Measurements from ENCODE around the gene SF3A2. TPM values are rescaled to one million over a fixed set of nuclear protein-coding genes. Genes with fewer than 3 reads are reported as not detected.

SF3A2 gene
- total RNA-seq, 5 donors from 2014 or later (not counting 1 experiment from before 2014, with no cell fraction given): 130 to 172 (median 161) TPM

DNA sequence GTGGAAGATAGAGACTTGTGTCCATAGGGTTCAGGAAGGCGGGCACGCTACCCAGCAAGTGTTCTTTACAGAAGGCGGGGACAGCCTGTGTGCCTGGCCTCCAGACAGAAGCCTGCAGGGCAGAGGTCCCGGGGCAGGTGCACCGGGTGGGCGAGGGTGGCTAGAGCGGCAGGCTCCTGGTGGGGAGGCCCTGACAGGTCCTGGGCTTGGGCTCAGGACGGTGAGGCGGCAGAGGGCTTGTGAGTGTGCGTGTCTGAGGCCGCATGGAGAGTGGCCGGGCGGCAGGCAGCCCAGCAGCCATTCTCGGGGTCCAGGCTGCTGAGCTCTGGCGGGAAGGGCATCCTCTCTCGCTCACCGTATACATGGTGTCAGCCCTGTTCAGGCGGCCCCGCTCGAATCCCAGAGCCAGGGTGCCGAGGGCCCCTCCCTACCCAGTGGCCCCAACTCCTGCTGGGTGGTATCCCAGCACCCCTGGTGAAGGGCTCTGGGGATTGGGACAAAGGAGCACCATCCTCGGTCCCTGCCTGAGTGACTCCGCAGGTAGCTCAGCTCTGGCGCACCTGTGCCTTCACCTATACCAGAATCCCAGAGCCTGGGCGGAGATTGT is 9.5 kb downstream of the SF3A2 start:
- peaks cover 16 to 25% (median 17%) of the 10 kb centered on the region in 3 donors for H3K4me1 Mint-ChIP-seq
- Histone ChIP-seq H3K4me1 (ENCODE audit: control insufficient read depth in 1 of 2, extremely low read depth in 1 of 2, insufficient read depth in 2 of 2, low read length in 2 of 2) (peaks cover 1 to 54% of the 10 kb centered on the region in 2 experiments), H3K4me3 (ENCODE audit: control insufficient read depth in 1 of 2, extremely low read depth in 1 of 2, low read length in 1 of 2) (no peak overlapping the region), H3K36me3 (ENCODE audit: control insufficient read depth in 2 of 2, extremely low read depth in 1 of 2, insufficient read depth in 1 of 2, low read length in 1 of 2) (peaks cover 17 to 61% of the 10 kb centered on the region in 2 donors), H3K27me3 (replicated peaks in 1 of 2; ENCODE audit: control insufficient read depth in 2 of 2, extremely low read depth in 1 of 2, insufficient read depth in 2 of 2, low read length in 1 of 2) (peaks cover 0 to 27% of the 10 kb centered on the region in 2 experiments), H3K9me3 (no peaks in the 10 kb centered on the region), H3K27ac (ENCODE audit: low read length) (no peak overlapping the region)
- ChIA-PET POLR2A (interaction anchor here in 1 of 2 donors (0.5 kb wide), 1 partner anchor 15 kb away, joined by 3 read pairs; no protein-coding TSS in a partner anchor), CTCF (no interaction called here)
- H3K9me3 Mint-ChIP-seq: no peaks in the 10 kb centered on the region
- no peak overlapping the region for H3K27ac Mint-ChIP-seq
- peaks cover 18% of the 10 kb centered on the region for H3K36me3 Mint-ChIP-seq
- no peak overlapping the region for H3K4me3 Mint-ChIP-seq
- ATAC-seq (replicated peaks in 1 of 4) (no peak), DNase-seq (no peak)
- H3K27me3 Mint-ChIP-seq: peaks cover 0 to 4% of the 10 kb centered on the region in 2 donors
- 97% methylated on average over 18 of the region's 25 CpGs for WGBS (ENCODE audit: insufficient coverage)

DNA sequence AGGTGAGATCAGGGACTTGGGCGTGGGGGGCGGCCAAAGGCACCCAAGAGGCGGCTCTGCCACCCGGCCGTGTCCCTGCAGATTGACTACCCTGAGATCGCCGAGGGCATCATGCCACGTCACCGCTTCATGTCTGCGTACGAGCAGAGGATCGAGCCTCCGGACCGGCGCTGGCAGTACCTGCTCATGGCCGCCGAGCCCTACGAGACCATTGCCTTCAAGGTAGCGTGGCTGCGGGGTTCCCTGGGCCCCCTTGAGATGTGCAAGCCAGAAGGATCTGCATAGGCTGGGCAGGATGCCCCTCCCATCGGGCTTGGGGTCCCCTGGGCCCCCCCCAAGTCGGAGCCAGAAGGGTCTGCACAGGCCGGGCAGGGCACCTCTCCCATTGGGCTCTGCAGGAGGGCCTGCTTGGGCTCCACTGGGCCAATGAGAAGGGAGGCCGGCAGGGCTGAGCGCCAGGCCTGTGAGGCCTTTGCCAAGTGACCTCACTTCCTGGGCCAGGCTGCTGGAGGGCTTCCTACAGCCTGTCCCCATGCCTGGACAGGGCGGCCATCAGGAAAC is 10.3 kb downstream of the SF3A2 start:
- no peak overlapping the region for H3K27ac Mint-ChIP-seq
- DNase-seq: no peak
- H3K9me3 Mint-ChIP-seq: no peaks in the 10 kb centered on the region
- H3K27me3 Mint-ChIP-seq: peaks cover 0 to 4% of the 10 kb centered on the region in 2 donors
- Histone ChIP-seq H3K4me1 (ENCODE audit: control insufficient read depth in 1 of 2, extremely low read depth in 1 of 2, insufficient read depth in 2 of 2, low read length in 2 of 2) (peaks cover 4 to 51% of the 10 kb centered on the region in 2 experiments), H3K36me3 (ENCODE audit: control insufficient read depth in 2 of 2, extremely low read depth in 1 of 2, insufficient read depth in 1 of 2, low read length in 1 of 2) (peaks cover 17 to 54% of the 10 kb centered on the region in 2 donors), H3K27ac (ENCODE audit: low read length) (no peak overlapping the region), H3K9me3 (no peaks in the 10 kb centered on the region), H3K4me3 (ENCODE audit: control insufficient read depth in 1 of 2, extremely low read depth in 1 of 2, low read length in 1 of 2) (no peak overlapping the region), H3K27me3 (replicated peaks in 1 of 2; ENCODE audit: control insufficient read depth in 2 of 2, extremely low read depth in 1 of 2, insufficient read depth in 2 of 2, low read length in 1 of 2) (peaks cover 0 to 31% of the 10 kb centered on the region in 2 experiments)
- H3K4me1 Mint-ChIP-seq: peaks cover 9 to 18% (median 12%) of the 10 kb centered on the region in 3 donors
- ChIA-PET CTCF (no interaction called here), POLR2A (no interaction called here)
- 94% methylated on average over 26 of the region's 26 CpGs for WGBS (ENCODE audit: insufficient coverage)
- no peak for ATAC-seq (replicated peaks in 1 of 4)
- H3K4me3 Mint-ChIP-seq: no peak overlapping the region
- H3K36me3 Mint-ChIP-seq: peaks cover 18% of the 10 kb centered on the region

DNA sequence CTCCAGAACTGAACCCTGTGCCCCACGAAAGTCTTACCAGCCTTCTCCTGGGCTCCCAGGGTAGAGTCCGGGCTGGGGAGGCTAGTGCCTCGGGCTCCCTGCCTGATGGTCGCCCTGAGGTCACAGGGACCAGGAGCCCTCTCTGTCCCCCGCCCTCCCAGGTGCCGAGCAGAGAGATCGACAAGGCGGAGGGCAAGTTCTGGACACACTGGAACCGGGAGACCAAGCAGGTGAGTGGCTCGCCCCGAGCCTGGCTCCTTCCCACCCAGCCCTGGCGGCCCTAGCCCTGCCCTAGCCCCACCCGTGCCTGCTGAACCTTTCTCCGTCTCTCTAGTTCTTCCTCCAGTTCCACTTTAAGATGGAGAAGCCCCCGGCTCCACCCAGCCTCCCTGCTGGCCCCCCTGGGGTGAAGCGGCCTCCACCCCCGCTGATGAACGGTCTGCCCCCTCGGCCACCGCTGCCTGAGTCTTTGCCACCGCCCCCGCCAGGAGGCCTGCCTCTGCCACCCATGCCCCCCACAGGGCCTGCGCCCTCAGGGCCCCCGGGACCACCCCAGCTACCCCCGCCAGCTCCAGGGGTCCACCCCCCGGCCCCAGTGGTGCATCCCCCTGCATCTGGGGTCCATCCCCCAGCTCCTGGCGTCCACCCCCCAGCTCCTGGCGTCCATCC is 10.9 kb downstream of the SF3A2 start:
- peaks cover 17 to 54% of the 10 kb centered on the region in 2 donors for H3K36me3 ChIP-seq (ENCODE audit: control insufficient read depth in 2 of 2, extremely low read depth in 1 of 2, insufficient read depth in 1 of 2, low read length in 1 of 2)
- H3K27me3 Mint-ChIP-seq: peaks cover 0 to 7% of the 10 kb centered on the region in 2 donors

DNA sequence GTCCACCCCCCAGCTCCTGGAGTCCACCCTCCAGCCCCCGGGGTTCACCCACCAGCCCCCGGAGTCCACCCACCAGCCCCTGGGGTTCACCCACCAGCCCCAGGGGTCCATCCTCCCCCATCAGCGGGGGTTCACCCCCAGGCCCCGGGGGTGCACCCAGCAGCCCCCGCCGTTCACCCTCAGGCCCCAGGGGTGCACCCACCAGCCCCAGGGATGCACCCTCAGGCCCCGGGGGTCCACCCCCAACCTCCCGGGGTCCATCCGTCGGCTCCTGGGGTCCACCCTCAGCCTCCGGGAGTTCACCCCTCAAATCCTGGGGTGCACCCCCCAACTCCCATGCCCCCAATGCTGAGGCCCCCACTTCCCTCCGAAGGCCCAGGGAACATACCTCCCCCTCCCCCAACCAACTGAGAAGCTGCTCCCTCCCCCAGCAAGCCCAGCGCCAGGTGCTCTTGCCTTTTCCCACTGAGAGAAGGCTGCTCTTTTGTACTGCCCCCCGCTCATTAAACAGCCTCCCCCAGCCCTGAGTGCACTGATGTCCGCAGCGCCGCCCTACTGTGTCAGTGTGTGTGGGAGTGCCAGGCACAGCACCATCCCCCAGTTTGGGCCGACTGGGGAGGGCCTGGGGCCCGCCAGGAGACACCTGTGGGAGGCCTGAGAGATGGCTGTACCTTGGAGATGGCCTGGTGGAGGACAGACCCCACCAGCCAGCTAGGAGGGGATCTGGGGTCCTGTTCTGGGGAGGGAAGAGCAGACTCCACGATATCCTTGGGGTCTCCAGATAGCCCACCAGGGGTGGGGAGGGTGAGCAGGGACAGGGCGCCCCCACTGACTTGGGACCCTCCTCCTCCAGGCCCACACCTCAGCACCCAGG is 11.7 kb downstream of the SF3A2 start:
- Mint-ChIP-seq H3K27ac (no peak overlapping the region), H3K9me3 (no peaks in the 10 kb centered on the region), H3K4me3 (no peak overlapping the region), H3K36me3 (peaks cover 12% of the 10 kb centered on the region), H3K4me1 (peaks cover 4 to 16% (median 4%) of the 10 kb centered on the region in 3 donors), H3K27me3 (peaks cover 0 to 12% of the 10 kb centered on the region in 2 donors)
- Histone ChIP-seq H3K9me3 (no peaks in the 10 kb centered on the region), H3K4me3 (ENCODE audit: control insufficient read depth in 1 of 2, extremely low read depth in 1 of 2, low read length in 1 of 2) (no peak overlapping the region), H3K36me3 (ENCODE audit: control insufficient read depth in 2 of 2, extremely low read depth in 1 of 2, insufficient read depth in 1 of 2, low read length in 1 of 2) (peaks cover 17 to 46% of the 10 kb centered on the region in 2 donors), H3K4me1 (ENCODE audit: control insufficient read depth in 1 of 2, extremely low read depth in 1 of 2, insufficient read depth in 2 of 2, low read length in 2 of 2) (peaks cover 5 to 51% of the 10 kb centered on the region in 2 experiments), H3K27me3 (replicated peaks in 1 of 2; ENCODE audit: control insufficient read depth in 2 of 2, extremely low read depth in 1 of 2, insufficient read depth in 2 of 2, low read length in 1 of 2) (peaks cover 0 to 46% of the 10 kb centered on the region in 2 experiments), H3K27ac (ENCODE audit: low read length) (no peak overlapping the region)
- POLR2A ChIA-PET: no interaction called here
- DNase-seq (no peak), ATAC-seq (replicated peaks in 1 of 4) (no peak)
- WGBS (ENCODE audit: insufficient coverage): 75% methylated on average over 2 of the region's 21 CpGs
- CTCF ChIA-PET: no interaction called here

More for the DNA sequence above, 10.9 kb downstream of the SF3A2 start:
- no peak for DNase-seq
- peaks cover 5 to 51% of the 10 kb centered on the region in 2 experiments for H3K4me1 ChIP-seq (ENCODE audit: control insufficient read depth in 1 of 2, extremely low read depth in 1 of 2, insufficient read depth in 2 of 2, low read length in 2 of 2)
- no peak for ATAC-seq (replicated peaks in 1 of 4)
- no peak overlapping the region for H3K4me3 Mint-ChIP-seq
- peaks cover 15% of the 10 kb centered on the region for H3K36me3 Mint-ChIP-seq
- no peak overlapping the region for H3K4me3 ChIP-seq (ENCODE audit: control insufficient read depth in 1 of 2, extremely low read depth in 1 of 2, low read length in 1 of 2)
- POLR2A ChIA-PET: no interaction called here
- H3K4me1 Mint-ChIP-seq: peaks cover 4 to 17% (median 9%) of the 10 kb centered on the region in 3 donors
- H3K27me3 ChIP-seq (replicated peaks in 1 of 2; ENCODE audit: control insufficient read depth in 2 of 2, extremely low read depth in 1 of 2, insufficient read depth in 2 of 2, low read length in 1 of 2): peaks cover 0 to 38% of the 10 kb centered on the region in 2 experiments
- H3K9me3 ChIP-seq: no peaks in the 10 kb centered on the region
- WGBS (ENCODE audit: insufficient coverage): 95% methylated on average over 15 of the region's 28 CpGs
- H3K9me3 Mint-ChIP-seq: no peaks in the 10 kb centered on the region
- no peak overlapping the region for H3K27ac Mint-ChIP-seq
- CTCF ChIA-PET: no interaction called here
- H3K27ac ChIP-seq (ENCODE audit: low read length): no peak overlapping the region

DNA sequence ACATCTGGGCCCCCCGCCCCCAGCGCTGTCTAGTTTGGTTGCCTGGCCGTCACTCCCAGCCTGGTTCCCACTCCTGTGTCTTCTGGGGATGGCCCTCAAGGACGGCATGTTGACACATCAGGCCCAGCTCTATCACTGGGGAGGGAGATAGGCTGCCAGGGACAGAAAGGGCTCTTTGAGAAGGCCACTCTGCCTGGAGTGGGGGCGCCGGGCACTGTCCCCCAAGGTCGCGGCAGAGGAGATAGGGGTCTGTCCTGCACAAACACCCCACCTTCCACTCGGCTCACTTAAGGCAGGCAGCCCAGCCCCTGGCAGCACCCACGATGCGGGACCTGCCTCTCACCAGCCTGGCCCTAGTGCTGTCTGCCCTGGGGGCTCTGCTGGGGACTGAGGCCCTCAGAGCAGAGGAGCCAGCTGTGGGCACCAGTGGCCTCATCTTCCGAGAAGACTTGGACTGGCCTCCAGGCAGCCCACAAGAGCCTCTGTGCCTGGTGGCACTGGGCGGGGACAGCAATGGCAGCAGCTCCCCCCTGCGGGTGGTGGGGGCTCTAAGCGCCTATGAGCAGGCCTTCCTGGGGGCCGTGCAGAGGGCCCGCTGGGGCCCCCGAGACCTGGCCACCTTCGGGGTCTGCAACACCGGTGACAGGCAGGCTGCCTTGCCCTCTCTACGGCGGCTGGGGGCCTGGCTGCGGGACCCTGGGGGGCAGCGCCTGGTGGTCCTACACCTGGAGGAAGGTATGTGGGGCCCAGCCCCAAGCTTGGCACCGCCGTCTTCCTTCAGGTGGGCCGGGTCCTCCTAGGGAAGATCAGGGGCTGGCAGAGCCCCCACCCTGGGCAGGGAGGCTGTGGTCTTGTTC is 12.6 kb downstream of the SF3A2 start, which contains the start of gene AMH:
Gene AMH, plus strand, starts transcription at position 314 of the 857 bp plus-strand sequence. Its CDS starts 10 bp downstream, at position 324.
- Mint-ChIP-seq H3K4me1 (peaks cover 4 to 21% (median 8%) of the 10 kb centered on the region in 3 donors), H3K36me3 (peaks cover 12% of the 10 kb centered on the region), H3K27me3 (peaks cover 0 to 16% of the 10 kb centered on the region in 2 donors), H3K27ac (no peak within 1 kb of the TSS), H3K4me3 (peak within 1 kb of the TSS in 1 of 3 donors; percentile 20), H3K9me3 (no peaks in the 10 kb centered on the region)
- ATAC-seq (replicated peaks in 1 of 4) (no peak), DNase-seq (no peak)
- Histone ChIP-seq H3K27me3 (replicated peaks in 1 of 2; ENCODE audit: control insufficient read depth in 2 of 2, extremely low read depth in 1 of 2, insufficient read depth in 2 of 2, low read length in 1 of 2) (peaks cover 0 to 52% of the 10 kb centered on the region in 2 experiments), H3K36me3 (ENCODE audit: control insufficient read depth in 2 of 2, extremely low read depth in 1 of 2, insufficient read depth in 1 of 2, low read length in 1 of 2) (peaks cover 15 to 38% of the 10 kb centered on the region in 2 donors), H3K9me3 (no peaks in the 10 kb centered on the region), H3K4me3 (ENCODE audit: control insufficient read depth in 1 of 2, extremely low read depth in 1 of 2, low read length in 1 of 2) (peak within 1 kb of the TSS in 1 of 2 donors; percentile 32), H3K27ac (ENCODE audit: low read length) (no peak within 1 kb of the TSS), H3K4me1 (ENCODE audit: control insufficient read depth in 1 of 2, extremely low read depth in 1 of 2, insufficient read depth in 2 of 2, low read length in 2 of 2) (peaks cover 5 to 50% of the 10 kb centered on the region in 2 experiments)
- ChIA-PET POLR2A (no interaction called here), CTCF (interaction anchor here in 1 of 2 donors (0.7 kb wide), 1 partner anchor 11 kb away, joined by 3 read pairs; no protein-coding TSS in a partner anchor)
- WGBS (ENCODE audit: insufficient coverage): 78% methylated on average over 23 of the region's 27 CpGs

Data from T-cell (primary cell).